Measurements from ENCODE around the gene MYO19.

GRCh38 chr17:36470499-36470898 is 64.2 kb downstream of the MYO19 start:
- TF ChIP-seq CTCF (IDR thresholded peaks at IDR 0.05; ENCODE audit: low read depth, low read length, poor library complexity, severe bottlenecking) (no peak), EZH2phosphoT487 (IDR thresholded peaks at IDR 0.05; ENCODE audit: borderline replicate concordance, low read length) (no peak)
